ENCODE results near the gene SLC16A11.
A peak's percentile ranks its signal among the peaks of the same experiment; 100 is the strongest.

Gene SLC16A11

DNA sequence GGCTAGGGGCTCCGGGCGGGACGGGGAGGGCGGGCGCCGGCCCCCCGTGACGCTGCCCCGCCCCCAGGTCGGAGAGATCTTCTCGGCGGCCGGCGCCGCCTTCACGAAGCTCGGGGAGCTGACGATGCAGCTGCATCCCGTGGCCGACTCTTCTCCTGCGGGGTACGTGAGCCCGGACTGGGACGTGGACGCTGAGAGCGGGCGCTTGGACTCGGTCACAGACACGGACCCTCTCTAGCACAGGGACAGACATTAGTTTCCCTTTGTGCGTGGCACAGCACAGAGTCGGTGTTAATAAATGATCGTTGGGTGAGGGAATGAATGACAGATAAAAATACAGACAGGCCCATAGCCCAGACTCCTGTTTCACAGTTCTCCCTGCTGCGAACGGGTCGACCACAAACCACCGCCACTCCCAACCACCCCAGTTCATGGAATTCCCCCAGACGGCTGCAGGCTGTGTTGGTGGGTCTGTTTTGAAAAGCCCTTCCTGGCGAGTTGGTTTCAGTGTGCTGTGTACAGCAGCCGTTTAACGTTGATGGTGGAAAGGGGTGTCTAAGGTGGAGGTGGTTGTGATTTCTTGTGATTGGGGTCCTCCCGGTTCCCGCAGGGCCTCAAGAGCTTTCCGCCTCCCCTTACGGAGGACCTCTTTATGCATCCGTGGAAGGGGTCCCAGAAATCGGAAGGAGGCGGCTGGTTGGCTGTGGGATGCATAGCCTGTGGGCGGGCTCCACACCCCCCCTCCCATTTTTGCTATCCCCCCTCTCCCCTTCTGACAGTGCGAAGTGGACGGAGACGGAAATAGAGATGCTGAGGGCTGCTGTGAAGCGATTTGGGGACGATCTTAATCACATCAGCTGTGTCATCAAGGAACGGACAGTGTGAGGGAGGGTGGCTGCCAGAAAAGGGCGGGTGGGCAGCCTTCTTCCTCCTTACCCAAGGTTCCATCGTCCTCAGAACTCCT, 28.6 kb downstream of the SLC16A11 start:
- Histone ChIP-seq H3K4me2 (ENCODE audit: low read depth, low read length, poor library complexity, severe bottlenecking) (peak overlapping the region; percentile 95), H3K9me2 (replicated peaks; ENCODE audit: low read depth, low read length) (no peaks in the 10 kb centered on the region), H3K36me3 (ENCODE audit: insufficient read depth, low read length) (no peaks in the 10 kb centered on the region), H3K9ac (ENCODE audit: low read depth, low read length, poor library complexity, severe bottlenecking) (peak overlapping the region; percentile 96), H4K20me1 (ENCODE audit: insufficient read depth, low read length, poor library complexity, severe bottlenecking) (peaks cover 18% of the 10 kb centered on the region), H3K79me2 (ENCODE audit: insufficient read depth, low read length) (peaks cover 51% of the 10 kb centered on the region), H3K4me1 (ENCODE audit: insufficient read depth, low read length, poor library complexity, severe bottlenecking) (peaks cover 60% of the 10 kb centered on the region), H3F3A (ENCODE audit: low read depth) (peaks cover 9% of the 10 kb centered on the region), H3K9me3 (ENCODE audit: insufficient read depth, low read depth, low read length) (no peaks in the 10 kb centered on the region), H2AFZ (ENCODE audit: low read length) (peak overlapping the region; percentile 54; the same call in 1 of the 2 replicates), H3K27me3 (ENCODE audit: insufficient read depth, low read length, poor library complexity, severe bottlenecking) (no peaks in the 10 kb centered on the region), H3K4me3 (ENCODE audit: low read length, poor library complexity, severe bottlenecking) (peak overlapping the region; percentile 91)
- TF ChIP-seq, protein P1, sequence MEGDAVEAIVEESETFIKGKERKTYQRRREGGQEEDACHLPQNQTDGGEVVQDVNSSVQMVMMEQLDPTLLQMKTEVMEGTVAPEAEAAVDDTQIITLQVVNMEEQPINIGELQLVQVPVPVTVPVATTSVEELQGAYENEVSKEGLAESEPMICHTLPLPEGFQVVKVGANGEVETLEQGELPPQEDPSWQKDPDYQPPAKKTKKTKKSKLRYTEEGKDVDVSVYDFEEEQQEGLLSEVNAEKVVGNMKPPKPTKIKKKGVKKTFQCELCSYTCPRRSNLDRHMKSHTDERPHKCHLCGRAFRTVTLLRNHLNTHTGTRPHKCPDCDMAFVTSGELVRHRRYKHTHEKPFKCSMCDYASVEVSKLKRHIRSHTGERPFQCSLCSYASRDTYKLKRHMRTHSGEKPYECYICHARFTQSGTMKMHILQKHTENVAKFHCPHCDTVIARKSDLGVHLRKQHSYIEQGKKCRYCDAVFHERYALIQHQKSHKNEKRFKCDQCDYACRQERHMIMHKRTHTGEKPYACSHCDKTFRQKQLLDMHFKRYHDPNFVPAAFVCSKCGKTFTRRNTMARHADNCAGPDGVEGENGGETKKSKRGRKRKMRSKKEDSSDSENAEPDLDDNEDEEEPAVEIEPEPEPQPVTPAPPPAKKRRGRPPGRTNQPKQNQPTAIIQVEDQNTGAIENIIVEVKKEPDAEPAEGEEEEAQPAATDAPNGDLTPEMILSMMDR (conservative IDR thresholded peaks at IDR 0.05; ENCODE audit: low read length): no peak

- peaks cover 68% of the 10 kb centered on the region for H3K4me1 ChIP-seq (ENCODE audit: insufficient read depth, low read length, poor library complexity, severe bottlenecking)
- H3K79me2 ChIP-seq (ENCODE audit: insufficient read depth, low read length): peaks cover 59% of the 10 kb centered on the region
- TF ChIP-seq, protein P1 (conservative IDR thresholded peaks at IDR 0.05; ENCODE audit: low read length): peak; percentile 46
- no peak for TF ChIP-seq EZH2phosphoT487 (IDR thresholded peaks at IDR 0.05; ENCODE audit: borderline replicate concordance)
- H3F3A ChIP-seq (ENCODE audit: low read depth): peaks cover 9% of the 10 kb centered on the region
- H3K36me3 ChIP-seq (ENCODE audit: insufficient read depth, low read length): no peaks in the 10 kb centered on the region
- peak overlapping the region; percentile 95 for H3K4me2 ChIP-seq (ENCODE audit: low read depth, low read length, poor library complexity, severe bottlenecking)
- no peaks in the 10 kb centered on the region for H3K9me3 ChIP-seq (ENCODE audit: insufficient read depth, low read depth, low read length)
- H3K4me3 ChIP-seq (ENCODE audit: low read length, poor library complexity, severe bottlenecking): peak overlapping the region; percentile 91
- H3K9me2 ChIP-seq (replicated peaks; ENCODE audit: low read depth, low read length): no peaks in the 10 kb centered on the region
- peaks cover 18% of the 10 kb centered on the region for H4K20me1 ChIP-seq (ENCODE audit: insufficient read depth, low read length, poor library complexity, severe bottlenecking)
- H2AFZ ChIP-seq (ENCODE audit: low read length): peak overlapping the region; percentile 87
- H3K9ac ChIP-seq (ENCODE audit: low read depth, low read length, poor library complexity, severe bottlenecking): peak overlapping the region; percentile 96
- no peaks in the 10 kb centered on the region for H3K27me3 ChIP-seq (ENCODE audit: insufficient read depth, low read length, poor library complexity, severe bottlenecking)
Observed at GRCh38 chr17:7014261-7014994, 29.5 kb downstream of the SLC16A11 start.

DNA sequence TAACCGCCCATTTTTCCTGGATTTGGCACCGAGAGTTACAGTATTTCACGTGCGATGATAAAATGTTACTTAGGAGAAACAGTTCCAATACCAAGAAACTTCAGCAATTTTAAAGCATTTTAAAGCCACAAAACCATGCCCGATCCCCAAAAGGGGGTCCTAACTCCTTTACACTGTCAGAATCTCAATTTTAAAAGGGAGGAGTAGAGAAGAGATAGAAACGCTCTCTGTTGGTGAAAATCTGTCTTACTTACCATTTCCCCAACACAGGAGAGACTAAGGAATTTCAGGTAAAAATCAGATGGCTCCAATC, 32.0 kb downstream of the SLC16A11 start:
- H3K9ac ChIP-seq (ENCODE audit: low read depth, low read length, poor library complexity, severe bottlenecking): peak overlapping the region; percentile 96
- no peaks in the 10 kb centered on the region for H3K9me2 ChIP-seq (replicated peaks; ENCODE audit: low read depth, low read length)
- peak overlapping the region; percentile 90 for H2AFZ ChIP-seq (ENCODE audit: low read length)
- H3K36me3 ChIP-seq (ENCODE audit: insufficient read depth, low read length): no peaks in the 10 kb centered on the region
- H3K4me2 ChIP-seq (ENCODE audit: low read depth, low read length, poor library complexity, severe bottlenecking): peak overlapping the region; percentile 84
- peaks cover 53% of the 10 kb centered on the region for H3K4me1 ChIP-seq (ENCODE audit: insufficient read depth, low read length, poor library complexity, severe bottlenecking)
- peaks cover 19% of the 10 kb centered on the region for H4K20me1 ChIP-seq (ENCODE audit: insufficient read depth, low read length, poor library complexity, severe bottlenecking)
- no peak for TF ChIP-seq EZH2phosphoT487 (IDR thresholded peaks at IDR 0.05; ENCODE audit: borderline replicate concordance)
- TF ChIP-seq, protein P1 (conservative IDR thresholded peaks at IDR 0.05; ENCODE audit: low read length): no peak
- H3K79me2 ChIP-seq (ENCODE audit: insufficient read depth, low read length): peaks cover 64% of the 10 kb centered on the region
- H3K27me3 ChIP-seq (ENCODE audit: insufficient read depth, low read length, poor library complexity, severe bottlenecking): no peaks in the 10 kb centered on the region
- peaks cover 9% of the 10 kb centered on the region for H3F3A ChIP-seq (ENCODE audit: low read depth)
- peak overlapping the region; percentile 91 for H3K4me3 ChIP-seq (ENCODE audit: low read length, poor library complexity, severe bottlenecking)
- H3K9me3 ChIP-seq (ENCODE audit: insufficient read depth, low read depth, low read length): no peaks in the 10 kb centered on the region

Measured in Loucy (cell line).